ENCODE measurements around the gene SLC31A1.

SLC31A1 gene

DNA sequence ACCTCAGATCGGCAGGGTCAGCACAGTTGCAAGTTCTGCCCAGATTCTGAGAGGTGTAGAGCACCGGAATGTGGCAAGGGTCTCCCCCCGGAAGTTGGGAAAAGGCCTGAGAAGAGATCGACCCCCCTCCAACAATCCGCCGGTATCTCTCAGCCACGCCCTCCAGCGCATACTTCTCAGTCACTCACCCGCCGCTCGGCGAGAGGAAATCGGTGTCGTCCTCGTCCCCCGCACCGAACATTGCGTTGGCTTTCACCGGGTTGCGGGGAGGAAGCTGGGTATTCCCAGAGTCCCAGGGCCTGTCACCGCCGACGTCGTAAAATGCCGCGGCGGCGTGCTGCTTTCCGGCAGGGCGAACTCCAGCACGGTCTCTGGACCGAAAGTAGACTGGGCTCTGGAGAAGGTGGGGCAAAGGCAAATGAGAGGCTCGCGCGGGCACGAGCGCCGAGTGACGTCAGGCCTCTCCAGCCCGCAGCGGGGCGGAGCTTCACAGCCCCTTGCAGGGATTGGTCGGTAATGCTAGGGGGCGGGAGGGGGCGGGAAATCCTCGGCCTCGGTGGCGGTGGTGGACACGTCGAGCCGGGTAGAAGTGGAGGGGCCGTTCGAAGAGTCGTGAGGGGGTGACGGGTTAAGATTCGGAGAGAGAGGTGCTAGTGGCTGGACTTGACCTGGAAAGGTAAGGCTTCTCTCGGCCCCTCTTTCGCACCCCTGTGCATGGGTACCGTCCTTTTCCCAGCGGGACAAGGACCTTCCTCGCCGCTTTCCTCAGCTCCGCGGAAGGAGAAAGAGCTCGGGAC, at the start of gene SLC31A1, which contains the start of gene FKBP15:
Gene SLC31A1, plus strand, starts transcription at position 542 of the 797 bp plus-strand sequence. CDS start 34,605 bp downstream, outside the sequence.
Gene FKBP15, minus strand, starts transcription at position 275 of the 797 bp plus-strand sequence. Its CDS starts 34 bp downstream, at position 241.
- DNase-seq = peak; percentile 99

GRCh38 chr9:113173341-113173740, 48.0 kb upstream of the SLC31A1 start:
- DNase-seq = no peak

DNA sequence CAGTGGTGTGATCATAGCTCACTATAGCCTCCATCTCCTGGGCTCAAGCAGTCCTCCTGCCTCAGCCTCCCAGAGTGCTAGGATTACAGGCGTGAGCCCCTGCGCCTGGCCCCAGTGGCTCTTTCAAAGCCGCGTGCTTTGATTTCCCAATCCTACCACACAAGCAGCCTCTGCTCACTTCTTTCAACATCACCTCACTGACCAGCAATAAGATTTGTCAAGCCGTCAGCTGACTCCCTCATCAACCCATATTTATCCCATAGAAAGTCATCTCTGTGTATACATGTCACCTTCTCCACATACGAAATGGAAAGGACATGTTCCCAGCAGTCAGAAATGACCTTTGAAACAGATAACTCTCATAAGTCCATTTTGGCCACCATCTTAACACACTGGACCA, 44.5 kb upstream of the SLC31A1 start:
- DNase-seq = no peak

DNA sequence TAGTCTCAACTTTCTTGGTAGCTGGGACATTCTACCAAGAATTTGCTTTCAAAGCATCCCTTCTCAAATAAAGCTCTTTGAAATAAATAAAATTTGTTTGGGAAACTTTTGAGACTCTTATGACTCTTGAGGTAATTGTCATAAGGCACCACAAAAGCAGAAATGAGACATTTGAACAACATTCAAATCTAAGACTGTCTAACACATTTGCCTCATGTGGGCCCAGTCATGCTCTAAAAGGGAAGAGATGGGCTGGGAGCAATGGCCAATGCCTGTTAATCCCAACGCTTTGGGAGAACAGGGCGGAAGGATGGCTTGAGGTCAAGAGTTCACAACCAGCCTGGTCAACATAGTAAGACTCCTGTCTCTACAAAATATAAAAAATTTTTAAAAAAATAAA, 44.1 kb upstream of the SLC31A1 start:
- DNase-seq = no peak

DNA sequence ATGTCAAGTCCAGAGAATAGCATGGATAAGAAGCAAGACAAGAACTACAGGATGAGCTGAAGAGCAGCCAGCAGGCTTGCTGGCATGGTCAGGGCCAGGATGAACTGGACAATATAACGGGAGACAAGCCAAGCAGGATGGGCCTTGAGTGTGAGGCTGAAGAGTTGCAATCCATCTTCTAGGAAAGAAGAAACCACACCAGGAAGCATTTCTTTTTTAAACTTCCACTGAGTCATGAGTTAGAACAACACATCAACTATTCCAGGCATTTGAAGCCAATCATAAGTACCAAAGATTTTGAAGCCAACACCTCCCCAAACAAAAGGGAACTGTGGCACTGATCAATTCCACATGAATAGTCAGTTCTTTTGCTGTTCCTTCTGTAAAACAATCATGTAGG, 43.3 kb upstream of the SLC31A1 start:
- no peak for DNase-seq

DNA sequence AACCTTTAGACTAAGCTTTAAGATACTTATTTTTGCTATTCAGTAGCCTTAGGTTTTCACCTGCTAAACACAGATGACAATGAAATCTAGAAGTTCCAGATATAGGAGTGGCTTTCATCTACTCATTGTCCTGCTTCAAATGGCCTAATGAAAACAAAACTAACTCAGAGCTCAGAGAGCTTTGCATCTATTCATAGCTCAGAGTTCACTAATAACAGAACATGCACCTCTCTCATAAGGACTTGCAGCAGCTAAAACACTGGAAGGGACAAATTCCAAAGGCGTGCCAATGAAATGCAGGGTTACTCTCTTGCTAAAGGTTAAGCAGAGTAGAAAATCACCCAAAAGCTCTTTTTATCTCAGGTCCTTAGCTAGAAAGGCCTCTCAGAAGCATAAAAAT, 41.5 kb upstream of the SLC31A1 start:
- no peak for DNase-seq

- DNase-seq = no peak
These were observed 40.2 kb upstream of the SLC31A1 start for GRCh38 chr9:113181165-113181564.

DNA sequence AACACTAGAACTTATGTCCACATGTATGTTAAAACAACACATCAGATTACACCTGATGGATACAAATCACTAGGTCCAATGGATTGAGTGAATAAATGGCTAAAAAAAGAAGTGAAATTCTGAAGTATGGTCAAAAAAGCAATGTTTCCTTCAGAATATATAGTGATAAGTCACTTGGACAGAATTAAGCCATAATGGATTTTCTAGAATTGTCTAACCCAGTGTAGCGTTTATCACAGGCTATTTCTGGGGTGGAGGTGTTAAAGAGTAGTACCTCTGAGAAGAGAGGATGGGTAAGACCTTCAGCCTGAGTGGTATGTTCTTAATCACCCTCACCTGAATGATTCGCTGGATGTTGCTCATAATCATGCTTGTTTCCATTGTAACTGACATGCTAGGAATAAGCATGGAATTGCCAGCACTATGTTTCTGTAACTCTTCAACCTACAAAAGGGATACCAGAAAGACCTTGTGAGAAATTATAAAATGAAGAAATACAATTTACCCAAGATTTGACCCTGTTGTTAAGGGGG, 37.3 kb upstream of the SLC31A1 start:
- DNase-seq = no peak

DNA sequence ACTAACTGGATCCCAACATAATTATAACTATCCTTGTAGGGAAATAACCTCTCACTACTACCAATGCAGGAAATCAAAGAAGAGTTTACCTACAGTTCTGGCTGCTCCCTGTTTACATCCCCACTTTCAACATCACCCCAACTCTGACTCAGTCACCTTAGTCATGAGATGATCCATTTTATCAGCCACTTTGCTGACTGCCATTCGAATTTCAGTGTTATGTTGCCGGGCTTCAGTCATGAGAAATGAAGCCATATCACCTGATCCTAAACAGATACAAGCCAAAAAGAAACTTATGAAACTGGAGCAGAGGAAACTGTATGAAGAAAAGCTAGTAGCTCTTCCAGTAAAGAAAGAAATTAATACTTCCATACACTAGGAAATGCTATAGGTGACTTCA, 36.8 kb upstream of the SLC31A1 start:
- no peak for DNase-seq

- no peak for DNase-seq
These were observed 36.1 kb upstream of the SLC31A1 start for GRCh38 chr9:113185271-113185670.

- DNase-seq = no peak
These were observed 35.1 kb upstream of the SLC31A1 start for GRCh38 chr9:113186137-113186755.

GRCh38 chr9:113187929-113188595, 33.3 kb upstream of the SLC31A1 start:
- peak; percentile 80 for DNase-seq

DNA sequence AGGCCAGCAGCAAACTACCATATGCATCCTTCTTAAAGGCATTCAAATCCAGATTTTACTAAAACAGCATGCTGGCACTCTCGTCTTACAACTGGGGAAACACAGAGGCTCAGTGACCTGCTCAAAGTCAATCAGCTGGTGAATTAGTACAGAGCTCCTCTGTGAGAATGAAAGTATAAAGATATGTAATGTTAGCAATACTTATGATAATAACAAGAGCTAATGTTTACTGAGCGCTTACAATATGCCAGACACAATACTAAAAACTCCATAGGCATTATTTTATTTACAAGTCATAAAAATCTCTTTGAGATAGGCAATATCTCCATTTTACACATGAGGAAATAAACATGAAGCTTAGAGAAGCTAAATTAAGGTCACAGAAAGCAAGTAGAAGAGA, 28.9 kb upstream of the SLC31A1 start:
- no peak for DNase-seq

DNA sequence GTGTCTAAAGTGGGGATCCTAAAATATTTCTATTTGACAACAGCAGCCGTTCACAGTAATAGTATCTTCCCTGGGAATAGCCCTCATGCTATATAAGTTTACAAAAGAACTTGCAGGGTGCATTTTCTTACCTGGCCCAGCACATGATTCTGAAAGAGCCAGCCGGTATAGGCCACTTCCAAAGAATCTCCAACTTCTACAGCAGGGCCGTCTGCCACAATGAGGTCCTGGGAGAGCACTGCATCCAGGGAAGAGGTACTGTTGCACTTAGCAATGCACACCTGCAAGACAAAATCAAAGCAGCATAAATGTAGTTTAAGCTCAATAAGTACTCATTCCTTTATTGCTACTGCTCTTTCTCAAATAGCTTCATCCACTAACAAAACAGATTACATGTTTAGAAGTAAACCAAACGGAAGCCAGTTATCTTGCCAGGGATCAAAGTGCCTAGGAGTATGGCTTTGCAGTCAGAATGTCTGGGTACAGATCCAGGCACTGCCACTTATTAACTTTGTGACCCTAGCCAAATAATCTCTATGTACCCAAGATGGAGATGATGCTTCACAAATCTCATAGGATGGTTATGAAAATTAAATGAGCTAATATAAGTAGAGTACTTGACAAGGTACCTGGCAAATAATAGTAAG, 21.5 kb upstream of the SLC31A1 start:
- DNase-seq = no peak

DNA sequence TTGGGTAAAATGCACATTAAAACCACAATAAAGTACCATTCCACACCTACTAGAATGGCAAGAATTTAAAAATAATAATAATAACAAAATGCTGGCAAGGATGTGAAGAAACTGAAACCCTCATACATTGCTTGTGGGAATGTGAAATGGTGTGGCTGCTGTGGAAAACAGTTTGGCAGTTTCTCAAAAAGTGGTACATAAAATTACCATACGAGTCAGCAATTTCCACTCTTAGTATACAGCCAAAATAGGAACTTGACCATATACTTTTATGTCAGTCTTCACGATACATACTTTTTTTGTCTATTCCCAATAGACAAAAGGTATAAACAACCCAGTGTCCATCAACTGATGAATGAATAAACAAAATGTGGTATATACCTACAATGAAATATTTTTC, 15.9 kb upstream of the SLC31A1 start:
- no peak for DNase-seq

DNA sequence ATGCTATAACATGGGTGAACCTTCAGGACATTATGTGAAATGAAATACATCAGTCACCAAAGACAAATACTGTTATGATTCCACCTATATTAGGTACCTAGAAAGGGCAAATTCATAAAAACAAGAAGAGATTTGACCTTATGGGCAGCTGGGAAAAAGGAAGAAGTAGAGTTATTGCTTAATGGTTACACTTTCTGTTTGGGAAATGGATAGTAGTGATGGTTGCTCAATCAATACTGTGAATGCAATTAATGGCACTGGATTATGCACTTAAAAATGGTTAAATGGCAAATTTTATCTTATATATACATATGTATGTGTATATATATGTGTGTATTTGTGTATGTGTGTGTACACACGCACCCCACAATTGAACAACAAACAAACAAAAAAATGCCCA, 15.5 kb upstream of the SLC31A1 start:
- DNase-seq = no peak

- no peak for DNase-seq
These were observed 10.5 kb upstream of the SLC31A1 start for GRCh38 chr9:113210815-113211214.

GRCh38 chr9:113215132-113215531, 6.2 kb upstream of the SLC31A1 start:
- DNase-seq = no peak

GRCh38 chr9:113216406-113216805, 4.9 kb upstream of the SLC31A1 start:
- DNase-seq = no peak

DNA sequence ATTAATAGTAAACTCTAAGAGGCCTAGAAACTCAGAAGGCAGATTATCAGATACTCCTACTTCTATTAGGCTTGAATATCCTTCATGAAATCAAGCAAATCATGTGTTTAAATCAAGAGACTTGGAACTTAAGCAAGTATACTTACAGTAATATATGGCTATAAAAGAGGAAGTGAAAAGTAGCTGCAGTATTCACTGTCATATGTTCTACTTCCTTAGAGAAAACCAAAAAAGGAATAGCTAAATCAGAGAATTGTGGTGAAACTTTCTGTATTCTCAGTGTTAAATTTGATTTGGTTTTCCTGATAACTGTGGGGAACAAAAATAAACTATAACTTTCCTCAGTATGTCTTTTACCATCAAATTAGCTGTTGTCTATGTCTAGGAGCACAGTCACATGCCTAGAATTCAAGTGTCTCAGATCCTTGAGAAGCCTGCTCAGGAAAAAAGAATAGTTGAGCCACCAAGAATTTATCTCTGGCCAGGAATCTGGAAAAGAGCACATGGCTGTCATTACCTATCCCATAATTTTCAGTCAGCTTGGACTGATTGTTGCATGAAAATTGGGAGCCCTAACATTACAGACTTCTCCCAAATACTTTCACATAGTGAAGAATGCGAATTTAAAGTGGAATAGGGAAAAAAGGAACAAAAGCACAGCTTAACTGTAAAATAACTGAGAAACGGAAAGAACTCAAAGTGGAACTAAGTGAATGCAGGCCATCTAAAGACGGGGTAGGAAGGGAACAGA, 2.0 kb upstream of the SLC31A1 start:
- DNase-seq = no peak

DNA sequence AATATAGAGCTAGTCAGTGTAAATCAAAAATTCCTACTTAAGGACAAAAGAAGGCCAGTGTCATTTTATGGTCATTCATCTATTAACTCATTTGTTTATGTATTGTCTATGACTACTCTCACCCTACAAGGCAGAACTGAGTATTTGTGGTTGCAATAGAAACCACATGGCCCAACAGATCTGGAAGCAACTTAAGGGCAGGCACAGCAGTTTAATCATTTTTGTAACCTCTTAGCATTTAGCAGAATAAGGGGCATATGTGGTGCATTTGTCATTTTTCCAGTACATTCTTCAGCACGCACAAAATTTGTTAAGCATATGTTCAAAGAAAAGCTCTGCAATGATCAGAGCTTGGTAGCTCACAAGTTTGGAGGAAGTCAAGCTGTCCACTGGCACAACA, 1.4 kb upstream of the SLC31A1 start:
- no peak for DNase-seq

GRCh38 chr9:113220467-113221002, 809 bp upstream of the SLC31A1 start:
- no peak for DNase-seq
